NCI-H2227 (cell line): Measurements from ENCODE around the gene NCOA6.
"Not testable (repeated sequence)": the region's sequence is repeated elsewhere in the genome, so short reads cannot be mapped to it uniquely, and the experiment has no call there.

Source experiments
- DNase-seq: peaks from one replicate; lab custom pipeline; 2025; ENCODE audit not compliant: unreplicated experiment; lab: John Stamatoyannopoulos, UW

The NCOA6 gene

DNA sequence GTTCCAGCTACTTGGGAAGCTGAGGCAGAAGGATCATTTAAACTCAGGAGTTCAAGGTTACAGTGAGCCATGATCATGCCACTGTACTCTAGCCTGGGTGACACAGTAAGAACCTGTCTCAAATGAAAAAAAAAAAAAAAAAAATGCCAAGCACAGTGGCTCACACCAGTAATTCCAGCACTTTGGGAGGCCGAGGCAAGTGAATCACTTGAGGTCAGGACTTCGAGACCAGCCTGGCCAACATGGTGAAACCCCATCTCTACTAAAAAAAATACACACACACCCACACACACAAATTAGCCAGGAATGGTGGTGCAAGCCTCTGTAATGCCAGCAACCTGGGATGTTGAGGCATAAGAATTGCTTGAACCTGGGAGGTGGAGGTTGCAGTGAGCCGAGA lies 102.9 kb downstream of the NCOA6 start:
- DNase-seq: not testable (repeated sequence)

- DNase-seq: no peak
Observed at GRCh38 chr20:34720266-34720665, 105.2 kb downstream of the NCOA6 start.

GRCh38 chr20:34719242-34720017 lies 106.0 kb downstream of the NCOA6 start:
- DNase-seq: not testable (repeated sequence)

DNA sequence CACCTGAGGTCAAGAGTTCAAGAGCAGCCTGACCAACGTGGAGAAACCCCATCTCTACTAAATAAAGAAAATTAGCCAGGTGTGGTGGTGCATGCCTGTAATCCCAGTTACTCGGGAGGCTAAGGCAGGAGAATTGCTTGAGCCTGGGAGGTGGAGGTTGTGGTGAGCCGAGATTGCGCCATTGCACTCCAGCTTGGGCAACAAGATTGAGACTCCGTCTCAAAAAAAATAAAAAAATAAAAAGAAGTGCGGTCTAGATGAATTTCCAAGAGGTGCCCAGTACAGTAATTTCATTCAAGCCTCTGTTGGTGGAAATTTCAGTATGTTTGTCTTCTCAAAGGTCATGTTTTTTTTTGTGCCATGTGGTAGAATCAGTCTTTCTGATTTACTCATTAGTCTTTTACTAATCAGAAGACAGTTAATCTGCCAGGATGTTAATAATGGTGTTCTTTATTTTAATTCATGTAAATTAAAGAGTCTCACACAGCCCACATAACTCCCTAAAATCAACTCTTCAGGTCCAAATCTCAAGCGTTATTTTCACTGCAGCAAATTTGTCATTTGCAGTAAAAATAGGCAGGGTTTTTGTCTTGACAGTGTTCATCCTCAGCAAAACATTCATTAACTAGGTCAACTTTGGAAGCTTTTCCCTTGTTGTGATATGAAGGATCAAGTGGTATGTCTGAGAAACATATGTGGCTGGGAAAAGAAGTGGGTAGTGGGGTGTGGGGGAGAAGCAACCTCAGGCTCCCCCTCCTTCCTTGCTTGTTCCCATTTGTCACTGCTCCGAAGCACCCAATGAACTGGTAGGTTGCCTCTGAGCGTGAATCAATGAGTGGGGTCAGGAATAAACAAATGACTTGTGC lies 108.0 kb downstream of the NCOA6 start:
- DNase-seq: no peak

GRCh38 chr20:34716921-34717229 lies 108.6 kb downstream of the NCOA6 start:
- no peak for DNase-seq

DNA sequence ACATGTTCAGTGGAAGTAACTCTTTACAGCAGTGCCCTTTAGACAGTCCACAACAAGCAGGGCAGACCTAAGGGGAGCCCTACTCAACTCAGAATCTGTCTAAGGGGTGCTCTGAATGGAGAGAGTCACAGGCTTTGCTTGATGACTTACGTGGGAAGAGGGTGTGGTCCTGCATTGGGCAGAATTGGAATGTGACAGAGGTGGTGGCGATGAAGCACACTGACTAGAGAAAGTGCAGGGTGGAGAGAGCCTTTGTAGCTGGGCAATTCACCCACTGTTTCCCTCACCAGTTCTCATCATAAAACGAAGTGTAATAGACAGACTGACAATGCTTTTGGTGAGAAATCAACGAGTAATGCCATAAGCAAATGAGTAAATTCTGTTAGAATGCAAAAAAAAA lies 110.1 kb downstream of the NCOA6 start:
- DNase-seq: no peak

- not testable (repeated sequence) for DNase-seq
Observed at GRCh38 chr20:34713944-34714515, 111.4 kb downstream of the NCOA6 start.

GRCh38 chr20:34713194-34713943 lies 112.1 kb downstream of the NCOA6 start:
- no peak for DNase-seq

DNA sequence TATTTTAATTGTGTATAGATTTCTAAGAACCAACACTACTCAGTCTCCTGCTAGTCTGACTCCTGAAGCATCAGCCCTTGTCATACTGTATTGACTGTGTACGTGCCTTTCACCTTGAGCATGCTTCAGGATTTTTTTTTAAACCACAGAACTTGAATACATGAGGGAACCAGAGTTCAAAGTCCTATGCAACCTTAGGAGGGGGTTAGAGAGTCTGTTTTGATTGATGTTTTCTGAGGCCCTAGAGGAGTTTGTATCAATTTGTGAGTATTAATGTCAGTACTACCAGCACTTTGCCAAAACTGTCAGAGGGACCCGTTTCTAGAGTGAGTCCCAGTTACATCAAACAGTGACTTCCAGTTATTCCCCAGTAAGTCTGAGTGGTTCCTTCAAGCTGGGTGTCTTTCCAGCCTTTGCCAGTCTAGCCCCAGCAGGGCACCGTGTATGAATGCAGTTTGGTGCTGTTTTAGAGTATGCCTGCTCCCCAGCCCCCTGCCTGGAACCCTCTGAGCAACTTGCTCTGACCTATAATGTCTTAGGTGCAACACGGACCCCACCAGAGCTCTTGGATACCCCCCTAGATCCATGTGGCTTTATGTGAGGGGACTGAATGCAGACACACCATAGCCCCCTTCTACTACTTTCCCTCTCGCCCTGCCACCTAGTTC lies 112.8 kb downstream of the NCOA6 start:
- DNase-seq: no peak

DNA sequence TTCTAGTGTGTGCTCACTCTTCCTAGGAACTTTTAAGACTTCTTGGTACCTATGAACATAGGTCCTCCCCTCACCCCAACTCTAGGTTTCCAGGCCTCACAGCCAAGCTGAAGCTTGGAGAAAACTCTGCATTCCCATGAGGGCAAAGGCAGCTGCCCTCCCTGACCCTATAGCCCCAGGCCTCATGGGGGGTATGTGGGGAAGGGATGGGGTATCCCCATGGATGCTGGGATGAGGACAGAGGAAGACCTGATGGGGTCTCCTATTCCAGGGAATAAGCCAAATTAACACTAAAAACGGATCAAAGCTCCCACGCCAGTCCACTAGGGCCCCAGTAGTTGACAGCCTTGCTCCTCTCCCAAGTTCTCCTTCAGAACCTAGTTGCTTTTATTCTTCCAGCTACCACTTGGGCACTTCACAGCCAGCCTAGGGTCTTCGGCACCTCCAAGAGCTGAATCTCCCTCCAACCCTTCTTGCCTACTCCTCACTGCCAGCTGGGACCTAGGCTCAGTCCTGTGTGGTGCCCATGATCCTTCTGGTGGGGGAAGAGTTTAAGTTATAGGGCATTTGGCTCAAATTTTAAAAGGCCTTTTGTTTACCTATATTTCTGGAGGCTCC lies 113.5 kb downstream of the NCOA6 start:
- no peak for DNase-seq

DNA sequence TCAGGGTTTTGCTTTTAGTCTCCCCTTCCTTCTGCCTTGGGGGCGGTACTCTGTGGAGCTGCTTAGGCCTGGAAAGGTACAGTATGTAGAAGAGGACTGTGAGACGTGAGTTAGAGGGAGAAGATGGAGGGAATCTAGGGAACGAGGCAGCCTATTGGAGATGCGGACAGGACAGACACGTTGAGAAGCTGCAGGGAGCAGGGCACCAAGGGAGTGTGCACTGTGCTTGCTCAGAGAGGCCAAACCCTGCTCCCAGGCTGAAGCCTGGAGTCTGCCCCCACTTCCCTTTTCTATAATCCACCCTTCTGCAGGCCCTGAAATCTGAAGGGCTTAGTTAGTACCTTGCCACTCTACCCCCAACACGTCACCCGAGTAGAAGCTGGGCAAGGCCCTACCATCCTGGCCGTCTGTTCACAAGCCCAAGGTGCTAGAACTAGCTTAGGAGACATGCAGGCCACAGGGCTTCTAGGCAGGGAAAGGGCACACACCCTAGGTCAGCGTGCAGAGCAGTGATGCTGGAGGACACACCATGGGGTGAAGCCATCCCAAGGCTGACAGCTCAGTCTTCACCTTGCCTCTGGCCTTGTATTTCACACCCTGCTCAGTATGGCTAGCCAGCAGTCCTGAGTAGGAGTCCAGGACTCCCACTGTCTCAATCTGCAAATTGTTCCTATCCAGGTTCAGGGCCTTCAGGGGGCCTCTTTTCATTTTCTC lies 114.4 kb downstream of the NCOA6 start:
- peak; percentile 34 for DNase-seq

DNA sequence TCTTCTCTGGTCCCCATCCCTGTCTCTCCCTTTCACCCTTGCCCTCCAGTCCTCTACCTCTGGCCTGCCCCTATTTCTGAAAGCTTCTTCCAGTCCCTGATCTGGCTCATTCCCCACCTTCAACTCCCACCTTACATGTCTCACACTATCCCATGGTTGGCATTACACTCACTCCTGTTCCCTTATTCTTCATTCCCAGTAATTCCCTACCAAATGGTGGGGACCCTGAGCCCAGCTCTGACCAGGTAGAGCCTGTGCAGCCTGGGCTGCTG lies 114.9 kb downstream of the NCOA6 start:
- no peak for DNase-seq

GRCh38 chr20:34709831-34710567 lies 115.5 kb downstream of the NCOA6 start:
- peak; percentile 87 for DNase-seq

DNA sequence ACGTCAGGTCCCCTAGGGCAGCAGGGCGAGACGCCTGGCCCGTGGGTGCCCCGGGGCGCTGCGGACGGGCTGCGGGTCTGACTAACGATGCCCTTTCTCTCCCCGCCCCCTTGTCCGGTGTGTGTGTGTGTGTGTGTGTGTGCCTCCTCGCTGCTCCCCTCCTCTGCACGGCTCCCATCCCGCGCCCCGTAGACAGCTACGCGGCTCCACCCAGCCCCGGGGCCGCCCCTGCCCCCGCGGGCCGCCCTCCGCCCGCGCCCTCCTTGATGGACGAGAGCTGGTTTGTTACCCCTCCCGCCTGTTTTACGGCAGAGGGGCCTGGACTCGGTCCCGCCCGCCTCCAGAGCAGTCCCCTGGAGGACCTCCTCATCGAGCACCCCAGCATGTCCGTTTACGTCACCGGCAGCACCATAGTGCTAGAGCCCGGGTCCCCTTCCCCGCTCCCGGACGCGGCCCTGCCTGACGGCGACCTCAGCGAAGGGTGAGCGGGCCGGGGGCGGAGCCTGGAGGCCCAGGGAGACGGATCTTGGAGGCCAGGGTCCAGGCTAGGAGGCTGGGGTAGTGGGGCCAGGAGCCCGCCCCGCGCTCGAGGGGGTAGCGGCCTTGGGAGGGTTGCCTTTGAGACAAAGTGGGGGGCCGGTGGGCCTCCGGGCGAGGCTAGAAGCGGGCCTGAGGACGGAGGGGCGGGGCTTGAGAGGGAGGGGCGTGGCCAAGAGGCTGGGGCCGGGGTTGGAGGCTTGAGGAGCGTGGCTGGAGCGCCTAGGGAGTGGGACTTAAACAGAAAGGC lies 116.2 kb downstream of the NCOA6 start:
- peak; percentile 91 for DNase-seq

DNA sequence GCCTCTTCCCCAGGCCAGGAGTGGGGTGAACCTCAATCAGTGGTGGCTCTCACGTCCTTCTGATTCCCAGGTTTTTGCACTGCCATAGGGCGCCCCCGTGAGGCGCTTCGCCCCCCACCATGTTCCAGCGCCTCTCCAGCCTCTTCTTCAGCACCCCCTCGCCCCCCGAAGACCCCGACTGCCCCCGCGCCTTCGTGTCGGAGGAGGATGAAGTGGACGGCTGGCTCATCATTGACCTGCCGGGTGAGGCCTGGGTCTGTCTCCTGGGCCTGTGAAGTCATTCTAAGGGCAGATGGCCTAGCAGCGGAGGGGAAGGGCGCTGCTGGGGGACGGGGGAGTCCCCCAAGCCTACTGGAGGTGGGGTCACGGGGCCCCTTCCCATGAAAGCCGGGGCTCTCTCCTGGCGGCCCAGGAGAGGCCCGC lies 116.8 kb downstream of the NCOA6 start:
- peak; percentile 57 for DNase-seq

GRCh38 chr20:34706912-34707784 lies 118.3 kb downstream of the NCOA6 start:
- no peak for DNase-seq

- no peak for DNase-seq
Observed at GRCh38 chr20:34706302-34706875, 119.1 kb downstream of the NCOA6 start.
